Endodermal cell (in vitro differentiated cells): ENCODE measurements around the gene SLC46A1. TPM values are rescaled to one million over a fixed set of nuclear protein-coding genes. Genes with fewer than 3 reads are reported as not detected.

Experiments
- DNase-seq: peaks from one replicate; pipeline ENCODE4 v3.0.0-alpha.2; 2017
- H3K27ac ChIP-seq: 2 replicates; pipeline ENCODE4 v1.5.1; 2013; ENCODE audit warnings: mild to moderate bottlenecking, low read depth, low read length, moderate library complexity
- H3K27me3 ChIP-seq: 2 replicates; pipeline ENCODE4 v1.6.1; 2013; ENCODE audit warnings: mild to moderate bottlenecking, low read length, moderate library complexity; ENCODE audit not compliant: insufficient read depth, control insufficient read depth, poor library complexity, severe bottlenecking
- H3K36me3 ChIP-seq: 2 replicates; pipeline ENCODE4 v1.7.0; 2013; ENCODE audit warnings: mild to moderate bottlenecking, low read length, moderate library complexity; ENCODE audit not compliant: control insufficient read depth, insufficient read depth
- H3K4me1 ChIP-seq: one replicate; pipeline ENCODE4 v1.7.0; 2013; ENCODE audit warnings: low read length; ENCODE audit not compliant: control insufficient read depth, insufficient read depth
- H3K4me3 ChIP-seq: 2 replicates; pipeline ENCODE4 v1.5.1; 2013; ENCODE audit warnings: mild to moderate bottlenecking, low read length, moderate library complexity
- H3K9ac ChIP-seq: 2 replicates; pipeline ENCODE4 v1.6.1; 2013; ENCODE audit warnings: mild to moderate bottlenecking, low read length, moderate library complexity; ENCODE audit not compliant: poor library complexity, severe bottlenecking; ENCODE audit errors: extremely low read depth
- H3K9me3 ChIP-seq: 2 replicates; pipeline ENCODE4 v1.6.1; 2013; ENCODE audit warnings: mild to moderate bottlenecking, low read length, moderate library complexity; ENCODE audit not compliant: control insufficient read depth
- H3K27ac Mint-ChIP-seq: 2 replicates; pipeline ENCODE4 v1.8.0; 2020; ENCODE audit warnings: mixed read lengths
- H3K27me3 Mint-ChIP-seq: 2 replicates; pipeline ENCODE4 v1.8.0; 2021; ENCODE audit warnings: mild to moderate bottlenecking, mixed read lengths; ENCODE audit not compliant: insufficient read depth
- H3K36me3 Mint-ChIP-seq: 2 replicates; pipeline ENCODE4 v1.8.0; 2020; ENCODE audit warnings: low read depth, mixed read lengths
- H3K4me1 Mint-ChIP-seq: 2 replicates; pipeline ENCODE4 v1.8.0; 2020; ENCODE audit warnings: mixed read lengths
- H3K4me3 Mint-ChIP-seq: 2 replicates; pipeline ENCODE4 v1.8.0; 2020; ENCODE audit warnings: mild to moderate bottlenecking, moderate library complexity, mixed read lengths
- H3K9me3 Mint-ChIP-seq: 2 replicates; pipeline ENCODE4 v1.8.0; 2020; ENCODE audit warnings: mild to moderate bottlenecking, mixed read lengths
- CTCF ChIP-seq: fragments of 200-600 bp; sonication (generic); conservative IDR thresholded peaks from 2 replicates; pipeline ENCODE4 v1.5.0; 2021; ENCODE audit warnings: antibody characterized with exemption, mild to moderate bottlenecking
- WGBS, 2 experiments: methylation state at CpG; one replicate each; pipeline versions ENCODE4 v1.1.5 to v1.1.7; 2013; ENCODE audit warnings: missing lambda C conversion rate in 2 of 2, mixed read lengths in 1 of 2; ENCODE audit not compliant: insufficient coverage in 1 of 2, insufficient read length in 1 of 2; 5-methylcytosine and 5-hydroxymethylcytosine counted together
- total RNA-seq, 2 donors: library from RNA; stranded (reverse); fragmentation: NEBNext Ultra II Directional in 1 of 2; extraction: Animal tissue kit (Norgen Biotek cat#: 25700) in 1 of 2; gene quantifications; 2 replicates in 1 of 2; 3 replicates in 1 of 2; pipeline ENCODE4 v1.2.1, GENCODE V29; 2021

The SLC46A1 gene
- total RNA-seq, 2 donors from 2014 or later, result 6.9 to 10.9 TPM

GRCh38 chr17:28404812-28405570 lies 1.0 kb downstream of the SLC46A1 start:
- Histone ChIP-seq H3K9me3 (no peaks in the 10 kb centered on the region), H3K27ac (no peak overlapping the region), H3K4me3 (peak overlapping the region; percentile 74), H3K36me3 (no peaks in the 10 kb centered on the region), H3K27me3 (no peaks in the 10 kb centered on the region), H3K4me1 (peaks cover 15% of the 10 kb centered on the region), H3K9ac (no peak overlapping the region)
- H3K4me3 Mint-ChIP-seq, result peak overlapping the region; percentile 63
- peaks cover 48% of the 10 kb centered on the region for H3K4me1 Mint-ChIP-seq
- WGBS, 2 experiments, result 63 to 67% methylated on average over 14 to 33 of the region's 33 CpGs
- H3K9me3 Mint-ChIP-seq, result no peaks in the 10 kb centered on the region
- peaks cover 9% of the 10 kb centered on the region for H3K27me3 Mint-ChIP-seq
- no peaks in the 10 kb centered on the region for H3K36me3 Mint-ChIP-seq
- DNase-seq, result peak; percentile 80
- H3K27ac Mint-ChIP-seq, result no peak overlapping the region
- peak; percentile 12 for TF ChIP-seq CTCF

DNA sequence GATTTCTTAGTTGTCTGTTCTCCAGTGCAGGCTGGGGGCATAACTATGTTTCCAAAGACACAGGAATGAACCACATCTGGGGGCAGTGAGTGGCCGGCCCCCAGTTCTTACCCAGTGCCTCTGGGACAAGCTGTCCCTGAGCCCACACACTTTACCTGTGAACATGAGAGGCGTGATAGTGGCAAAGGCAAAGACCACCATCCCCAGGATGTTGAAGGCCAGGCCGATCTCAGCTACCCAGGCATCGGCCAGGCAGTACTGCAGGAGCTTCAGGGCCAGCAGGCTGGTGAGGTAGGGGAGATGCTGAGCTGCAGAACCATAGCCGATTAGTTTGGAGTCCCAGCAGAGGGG lies 1.6 kb downstream of the SLC46A1 start:
- Histone ChIP-seq H3K27ac (no peak overlapping the region), H3K9ac (no peak overlapping the region), H3K27me3 (no peaks in the 10 kb centered on the region), H3K4me1 (peaks cover 15% of the 10 kb centered on the region), H3K36me3 (no peaks in the 10 kb centered on the region), H3K4me3 (no peak overlapping the region), H3K9me3 (no peaks in the 10 kb centered on the region)
- no peaks in the 10 kb centered on the region for H3K9me3 Mint-ChIP-seq
- peaks cover 48% of the 10 kb centered on the region for H3K4me1 Mint-ChIP-seq
- H3K27me3 Mint-ChIP-seq, result peaks cover 9% of the 10 kb centered on the region
- WGBS, 2 experiments, result 89 to 96% methylated on average over 5 of the region's 5 CpGs
- DNase-seq, result no peak
- H3K36me3 Mint-ChIP-seq, result no peaks in the 10 kb centered on the region
- no peak for TF ChIP-seq CTCF
- H3K4me3 Mint-ChIP-seq, result peak overlapping the region; percentile 63
- no peak overlapping the region for H3K27ac Mint-ChIP-seq

DNA sequence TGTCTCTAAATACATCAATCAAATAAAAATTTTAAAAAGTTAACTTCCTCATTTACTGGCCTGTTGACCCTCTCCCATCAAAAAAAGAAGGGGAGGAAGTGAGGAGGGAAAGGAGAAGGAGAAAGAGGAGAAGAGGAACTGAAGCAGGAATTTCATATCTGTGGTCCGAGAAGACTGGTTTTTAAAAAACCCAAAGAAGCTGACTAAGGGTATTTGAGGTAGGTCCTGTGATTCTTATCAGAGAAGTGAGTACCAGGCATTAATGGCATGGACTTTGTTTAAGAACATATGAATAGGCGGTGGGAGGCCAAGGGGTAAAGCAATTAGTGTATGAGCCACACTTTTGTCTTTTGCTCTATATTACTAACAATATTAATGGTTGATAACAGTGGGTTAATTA lies 2.0 kb downstream of the SLC46A1 start:
- peaks cover 48% of the 10 kb centered on the region for H3K4me1 Mint-ChIP-seq
- H3K4me1 ChIP-seq, result peaks cover 15% of the 10 kb centered on the region

More for the DNA sequence above, 2.0 kb downstream of the SLC46A1 start:
- no peaks in the 10 kb centered on the region for H3K9me3 ChIP-seq
- no peak overlapping the region for H3K4me3 ChIP-seq
- no peak overlapping the region for H3K9ac ChIP-seq
- TF ChIP-seq CTCF, result no peak
- Mint-ChIP-seq H3K9me3 (no peaks in the 10 kb centered on the region), H3K4me3 (no peak overlapping the region), H3K36me3 (no peaks in the 10 kb centered on the region), H3K27me3 (peaks cover 9% of the 10 kb centered on the region), H3K27ac (no peak overlapping the region)
- H3K27me3 ChIP-seq, result no peaks in the 10 kb centered on the region
- DNase-seq, result no peak
- H3K27ac ChIP-seq, result no peak overlapping the region
- WGBS, 2 experiments, result 94 to 97% methylated on average over 2 of the region's 2 CpGs
- H3K36me3 ChIP-seq, result no peaks in the 10 kb centered on the region
